ENCODE results near the gene PACRG.

PACRG gene

DNA sequence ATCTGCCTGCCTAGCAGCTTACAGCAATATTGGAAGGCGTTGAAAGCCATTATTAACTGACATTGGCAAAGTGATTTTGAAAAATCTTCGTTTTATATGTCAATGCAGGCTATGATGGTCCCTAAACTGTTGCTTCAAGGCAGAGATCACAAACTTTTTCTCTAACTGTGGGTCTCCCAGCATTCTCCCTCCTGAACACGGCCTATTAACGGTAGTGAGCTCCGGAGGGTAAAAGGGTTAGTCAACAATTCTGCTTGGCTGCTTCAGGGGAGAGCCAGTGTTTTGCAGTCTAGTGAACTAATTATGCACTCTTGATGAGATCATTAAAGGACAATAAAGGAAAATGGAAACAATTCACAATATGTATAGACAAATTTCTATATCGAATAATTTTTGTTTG lies 424.9 kb downstream of the PACRG start:
- no peak overlapping the region for H3K9ac ChIP-seq
- H3K27ac ChIP-seq = no peak overlapping the region
- H4K20me1 ChIP-seq (ENCODE audit: insufficient read depth) = no peaks in the 10 kb centered on the region
- no peaks in the 10 kb centered on the region for H3K36me3 ChIP-seq (ENCODE audit: insufficient read depth)
- no peak overlapping the region for H3K4me2 ChIP-seq
- H2AFZ ChIP-seq (ENCODE audit: low read depth) = no peak overlapping the region
- TF ChIP-seq, protein P1, sequence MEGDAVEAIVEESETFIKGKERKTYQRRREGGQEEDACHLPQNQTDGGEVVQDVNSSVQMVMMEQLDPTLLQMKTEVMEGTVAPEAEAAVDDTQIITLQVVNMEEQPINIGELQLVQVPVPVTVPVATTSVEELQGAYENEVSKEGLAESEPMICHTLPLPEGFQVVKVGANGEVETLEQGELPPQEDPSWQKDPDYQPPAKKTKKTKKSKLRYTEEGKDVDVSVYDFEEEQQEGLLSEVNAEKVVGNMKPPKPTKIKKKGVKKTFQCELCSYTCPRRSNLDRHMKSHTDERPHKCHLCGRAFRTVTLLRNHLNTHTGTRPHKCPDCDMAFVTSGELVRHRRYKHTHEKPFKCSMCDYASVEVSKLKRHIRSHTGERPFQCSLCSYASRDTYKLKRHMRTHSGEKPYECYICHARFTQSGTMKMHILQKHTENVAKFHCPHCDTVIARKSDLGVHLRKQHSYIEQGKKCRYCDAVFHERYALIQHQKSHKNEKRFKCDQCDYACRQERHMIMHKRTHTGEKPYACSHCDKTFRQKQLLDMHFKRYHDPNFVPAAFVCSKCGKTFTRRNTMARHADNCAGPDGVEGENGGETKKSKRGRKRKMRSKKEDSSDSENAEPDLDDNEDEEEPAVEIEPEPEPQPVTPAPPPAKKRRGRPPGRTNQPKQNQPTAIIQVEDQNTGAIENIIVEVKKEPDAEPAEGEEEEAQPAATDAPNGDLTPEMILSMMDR (conservative IDR thresholded peaks at IDR 0.05; ENCODE audit: low read depth, low read length) = no peak
- H3K79me2 ChIP-seq (ENCODE audit: insufficient read depth, low read depth) = no peaks in the 10 kb centered on the region
- H3K27me3 ChIP-seq (ENCODE audit: insufficient read depth, low read depth) = no peaks in the 10 kb centered on the region
- H3K4me1 ChIP-seq (ENCODE audit: low read depth, poor library complexity, severe bottlenecking) = no peaks in the 10 kb centered on the region
- no peak overlapping the region for H3K4me3 ChIP-seq (IDR thresholded peaks at IDR 0.05; ENCODE audit: insufficient read depth, low read depth, low read length)

DNA sequence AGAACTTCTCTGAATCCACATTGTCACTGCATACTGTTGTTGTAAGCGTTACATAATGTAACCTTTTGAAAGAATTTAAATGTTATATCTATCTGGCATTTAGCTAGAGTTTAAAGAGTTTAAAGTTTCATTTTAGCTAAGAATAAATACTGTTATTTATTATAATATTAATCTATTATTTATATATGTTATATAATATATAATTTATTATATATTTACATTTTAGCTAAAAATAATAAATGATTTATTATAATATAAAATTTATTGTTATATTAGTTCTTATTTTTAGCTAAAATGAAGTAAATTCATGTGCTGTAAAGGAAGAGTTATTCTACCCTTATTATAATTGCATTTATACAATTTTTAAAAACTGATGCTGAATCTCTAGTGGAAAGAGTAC lies 431.3 kb downstream of the PACRG start:
- Histone ChIP-seq H3K4me3 (IDR thresholded peaks at IDR 0.05; ENCODE audit: insufficient read depth, low read depth, low read length) (no peak overlapping the region), H3K79me2 (ENCODE audit: insufficient read depth, low read depth) (no peaks in the 10 kb centered on the region), H3K27ac (no peak overlapping the region), H3K4me1 (ENCODE audit: low read depth, poor library complexity, severe bottlenecking) (no peaks in the 10 kb centered on the region), H4K20me1 (ENCODE audit: insufficient read depth) (no peaks in the 10 kb centered on the region), H3K4me2 (no peak overlapping the region), H2AFZ (ENCODE audit: low read depth) (no peak overlapping the region), H3K9ac (no peak overlapping the region), H3K36me3 (ENCODE audit: insufficient read depth) (no peaks in the 10 kb centered on the region), H3K27me3 (ENCODE audit: insufficient read depth, low read depth) (no peaks in the 10 kb centered on the region)
- TF ChIP-seq, protein P1 (conservative IDR thresholded peaks at IDR 0.05; ENCODE audit: low read depth, low read length) = no peak

DNA sequence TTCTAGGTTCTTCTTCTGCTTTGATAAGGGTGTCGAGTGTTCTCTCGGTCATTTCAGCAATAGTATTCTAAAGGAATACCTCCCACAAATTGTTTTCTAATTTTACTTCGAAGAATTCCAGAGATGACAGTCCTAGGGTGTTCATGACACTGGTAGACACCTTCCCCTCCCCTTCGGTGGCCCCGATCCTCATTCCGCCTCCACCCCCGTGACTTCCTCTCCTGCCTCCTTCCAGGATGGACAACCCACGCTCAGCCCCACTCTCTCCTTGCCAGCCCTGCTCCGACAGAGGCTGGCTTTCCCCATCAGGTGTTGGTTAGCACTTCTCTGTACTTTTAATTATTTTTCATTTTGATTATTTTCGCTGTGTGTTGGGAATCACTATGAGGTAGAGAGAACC lies 431.9 kb downstream of the PACRG start:
- H3K9ac ChIP-seq = no peak overlapping the region

DNA sequence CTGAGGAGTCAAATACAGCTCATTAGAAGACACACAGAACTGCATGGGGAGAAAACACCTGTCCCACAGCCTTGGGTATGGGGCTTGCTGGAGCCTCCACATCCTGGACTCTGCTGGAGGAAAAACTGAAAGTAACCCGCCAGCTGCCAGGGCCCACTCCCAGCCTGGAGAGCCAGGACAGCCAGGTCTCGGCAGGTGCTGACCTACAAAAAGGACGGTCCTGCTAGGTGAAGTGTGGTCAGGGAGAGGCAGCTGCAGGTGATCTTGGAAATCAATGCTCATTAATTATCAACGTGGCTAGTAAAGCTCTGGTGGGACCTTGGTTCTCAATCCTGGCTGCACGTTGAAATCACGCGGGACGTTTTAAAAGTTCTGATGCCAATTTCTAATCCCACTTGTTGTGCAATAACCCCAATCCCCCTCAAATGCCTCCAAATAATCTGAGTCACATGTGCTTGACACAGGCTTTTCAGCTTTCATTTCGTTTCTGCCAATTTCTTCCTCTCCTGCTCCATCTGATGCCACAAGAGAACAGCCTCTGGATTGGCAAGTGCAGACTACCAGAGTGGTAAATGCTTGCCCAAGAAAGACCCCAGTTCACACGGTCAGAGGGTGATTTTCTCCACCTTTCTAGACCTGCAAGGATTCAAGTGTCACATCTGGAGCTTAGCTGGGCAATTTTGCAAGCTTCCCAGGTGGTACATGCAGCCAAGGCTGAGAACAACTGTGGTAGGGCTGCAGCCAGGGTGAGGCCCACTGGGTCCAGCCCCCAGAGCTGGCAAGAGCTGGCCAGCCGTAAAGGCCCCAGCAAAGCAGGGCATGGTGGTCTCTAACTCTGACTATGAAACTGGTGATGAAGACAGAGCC lies 434.5 kb downstream of the PACRG start:
- no peaks in the 10 kb centered on the region for H3K36me3 ChIP-seq (ENCODE audit: insufficient read depth)
- H3K9ac ChIP-seq = no peak overlapping the region
- H3K4me2 ChIP-seq = no peak overlapping the region
- H3K4me3 ChIP-seq (IDR thresholded peaks at IDR 0.05; ENCODE audit: insufficient read depth, low read depth, low read length) = no peak overlapping the region
- H3K27me3 ChIP-seq (ENCODE audit: insufficient read depth, low read depth) = no peaks in the 10 kb centered on the region
- no peaks in the 10 kb centered on the region for H4K20me1 ChIP-seq (ENCODE audit: insufficient read depth)
- no peak overlapping the region for H3K27ac ChIP-seq
- no peaks in the 10 kb centered on the region for H3K4me1 ChIP-seq (ENCODE audit: low read depth, poor library complexity, severe bottlenecking)
- TF ChIP-seq, protein P1 (conservative IDR thresholded peaks at IDR 0.05; ENCODE audit: low read depth, low read length) = no peak
- no peaks in the 10 kb centered on the region for H3K79me2 ChIP-seq (ENCODE audit: insufficient read depth, low read depth)
- H2AFZ ChIP-seq (ENCODE audit: low read depth) = no peak overlapping the region

More for the DNA sequence above, 431.9 kb downstream of the PACRG start:
- Histone ChIP-seq H3K79me2 (ENCODE audit: insufficient read depth, low read depth) (no peaks in the 10 kb centered on the region), H3K4me2 (no peak overlapping the region), H3K4me1 (ENCODE audit: low read depth, poor library complexity, severe bottlenecking) (no peaks in the 10 kb centered on the region), H3K36me3 (ENCODE audit: insufficient read depth) (no peaks in the 10 kb centered on the region), H3K27ac (no peak overlapping the region), H3K4me3 (IDR thresholded peaks at IDR 0.05; ENCODE audit: insufficient read depth, low read depth, low read length) (no peak overlapping the region), H4K20me1 (ENCODE audit: insufficient read depth) (no peaks in the 10 kb centered on the region), H3K27me3 (ENCODE audit: insufficient read depth, low read depth) (no peaks in the 10 kb centered on the region), H2AFZ (ENCODE audit: low read depth) (no peak overlapping the region)
- TF ChIP-seq, protein P1 (conservative IDR thresholded peaks at IDR 0.05; ENCODE audit: low read depth, low read length) = no peak
